ENCODE data around the gene RBBP5. TPM values are rescaled to one million over a fixed set of nuclear protein-coding genes. Genes with fewer than 3 reads are reported as not detected.

The RBBP5 gene
- total RNA-seq, 2 experiments from 2014 or later: 18.8 to 21.6 TPM

DNA sequence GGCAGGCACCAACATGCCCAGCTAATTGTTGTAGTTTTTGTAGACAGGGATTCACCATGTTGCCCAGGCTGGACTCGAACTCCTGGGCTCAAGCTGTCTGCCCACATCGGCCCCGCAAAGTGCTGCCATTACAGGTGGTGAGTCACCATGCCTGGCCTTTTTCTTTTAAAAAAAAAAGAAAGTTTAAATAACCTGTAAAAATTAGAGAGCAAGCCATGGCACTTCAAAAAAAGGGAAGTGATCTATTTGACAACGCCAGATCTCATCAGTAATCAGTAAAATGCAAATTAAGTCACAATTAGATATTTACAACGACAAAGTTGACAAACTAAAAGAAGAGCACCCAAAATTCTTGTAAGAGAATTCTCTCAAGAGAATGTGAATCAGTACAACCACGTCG, 2.9 kb upstream of the RBBP5 start:
- H3K27me3 Mint-ChIP-seq: no peaks in the 10 kb centered on the region
- no peak overlapping the region for H3K27ac Mint-ChIP-seq
- intact Hi-C loops (cut with micrococcal nuclease): loop anchor here (10.0 kb wide), 1 partner anchor 130 kb away; no protein-coding TSS in a partner anchor
- no peak for DNase-seq
- POLR2A ChIA-PET: interaction anchor here (0.6 kb wide), 1 partner anchor 103 kb away, joined by 3 read pairs; no protein-coding TSS in a partner anchor
- ATAC-seq: no peak
- no peak overlapping the region for H3K4me3 Mint-ChIP-seq
- no peaks in the 10 kb centered on the region for H3K36me3 Mint-ChIP-seq (ENCODE audit: low read depth)
- H3K9me3 Mint-ChIP-seq: no peaks in the 10 kb centered on the region
- H3K4me1 Mint-ChIP-seq (ENCODE audit: low read depth): peaks cover 16% of the 10 kb centered on the region
- CTCF ChIA-PET: interaction anchor here (1.0 to 6.4 kb wide), 2 partner anchors 16 to 105 kb away, joined by 3 to 46 read pairs; no protein-coding TSS in a partner anchor
- TF ChIP-seq, protein P1, sequence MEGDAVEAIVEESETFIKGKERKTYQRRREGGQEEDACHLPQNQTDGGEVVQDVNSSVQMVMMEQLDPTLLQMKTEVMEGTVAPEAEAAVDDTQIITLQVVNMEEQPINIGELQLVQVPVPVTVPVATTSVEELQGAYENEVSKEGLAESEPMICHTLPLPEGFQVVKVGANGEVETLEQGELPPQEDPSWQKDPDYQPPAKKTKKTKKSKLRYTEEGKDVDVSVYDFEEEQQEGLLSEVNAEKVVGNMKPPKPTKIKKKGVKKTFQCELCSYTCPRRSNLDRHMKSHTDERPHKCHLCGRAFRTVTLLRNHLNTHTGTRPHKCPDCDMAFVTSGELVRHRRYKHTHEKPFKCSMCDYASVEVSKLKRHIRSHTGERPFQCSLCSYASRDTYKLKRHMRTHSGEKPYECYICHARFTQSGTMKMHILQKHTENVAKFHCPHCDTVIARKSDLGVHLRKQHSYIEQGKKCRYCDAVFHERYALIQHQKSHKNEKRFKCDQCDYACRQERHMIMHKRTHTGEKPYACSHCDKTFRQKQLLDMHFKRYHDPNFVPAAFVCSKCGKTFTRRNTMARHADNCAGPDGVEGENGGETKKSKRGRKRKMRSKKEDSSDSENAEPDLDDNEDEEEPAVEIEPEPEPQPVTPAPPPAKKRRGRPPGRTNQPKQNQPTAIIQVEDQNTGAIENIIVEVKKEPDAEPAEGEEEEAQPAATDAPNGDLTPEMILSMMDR (IDR thresholded peaks at IDR 0.05): no peak

GRCh38 chr1:205122489-205122882, 708 bp upstream of the RBBP5 start:
- H3K27ac Mint-ChIP-seq: peak overlapping the region; percentile 97
- peaks cover 27% of the 10 kb centered on the region for H3K4me1 Mint-ChIP-seq (ENCODE audit: low read depth)
- no peaks in the 10 kb centered on the region for H3K27me3 Mint-ChIP-seq
- DNase-seq: no peak
- no peaks in the 10 kb centered on the region for H3K9me3 Mint-ChIP-seq
- H3K36me3 Mint-ChIP-seq (ENCODE audit: low read depth): peaks cover 4% of the 10 kb centered on the region
- H3K4me3 Mint-ChIP-seq: peak overlapping the region; percentile 95
- intact Hi-C loops (cut with micrococcal nuclease): loop anchor here (10.0 kb wide), 1 partner anchor 132 kb away; no protein-coding TSS in a partner anchor
- no peak for ATAC-seq
- TF ChIP-seq, protein P1 (IDR thresholded peaks at IDR 0.05): no peak
- CTCF ChIA-PET: interaction anchor here (0.6 to 6.4 kb wide), 11 partner anchors 14 to 316 kb away, joined by 3 to 46 read pairs (median 3); no protein-coding TSS in a partner anchor
- POLR2A ChIA-PET: interaction anchor here (0.8 to 2.4 kb wide), 5 partner anchors 12 to 124 kb away, joined by 3 to 6 read pairs (median 3); no protein-coding TSS in a partner anchor

DNA sequence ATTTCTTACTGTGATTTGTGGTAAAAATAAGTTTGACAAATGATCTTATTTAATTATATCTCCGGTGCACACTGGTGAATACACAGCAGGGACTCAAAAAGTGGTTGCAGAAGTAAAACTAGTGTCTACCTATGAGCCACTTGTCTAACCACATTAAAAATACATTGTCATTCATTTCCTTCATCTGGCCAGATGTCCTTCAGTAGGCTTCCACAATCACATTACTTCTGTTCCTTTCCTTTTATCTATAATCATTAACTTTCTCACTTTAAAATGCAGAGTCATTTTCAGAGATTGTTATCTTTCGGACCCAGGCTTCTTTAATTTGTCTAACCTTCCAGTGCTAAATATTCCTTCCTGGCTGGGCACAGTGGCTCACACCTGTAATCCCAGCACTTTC, 3.0 kb downstream of the RBBP5 start:
- intact Hi-C loops (cut with micrococcal nuclease): no loop called here
- TF ChIP-seq, protein P1 (IDR thresholded peaks at IDR 0.05): no peak
- Mint-ChIP-seq H3K36me3 (ENCODE audit: low read depth) (peaks cover 5% of the 10 kb centered on the region), H3K4me1 (ENCODE audit: low read depth) (peaks cover 36% of the 10 kb centered on the region), H3K4me3 (no peak overlapping the region), H3K27ac (peak overlapping the region; percentile 7), H3K9me3 (no peaks in the 10 kb centered on the region), H3K27me3 (no peaks in the 10 kb centered on the region)
- ATAC-seq (no peak), DNase-seq (no peak)
- ChIA-PET POLR2A (interaction anchor here (1.4 kb wide), 1 partner anchor 80 kb away, joined by 3 read pairs; no protein-coding TSS in a partner anchor), CTCF (interaction anchor here (3.4 kb wide), 1 partner anchor 136 kb away, joined by 33 read pairs; no protein-coding TSS in a partner anchor)

- Mint-ChIP-seq H3K27me3 (no peaks in the 10 kb centered on the region), H3K9me3 (no peaks in the 10 kb centered on the region), H3K4me1 (ENCODE audit: low read depth) (peaks cover 14% of the 10 kb centered on the region), H3K36me3 (ENCODE audit: low read depth) (peaks cover 23% of the 10 kb centered on the region), H3K4me3 (no peak overlapping the region), H3K27ac (no peak overlapping the region)
- ChIA-PET POLR2A (interaction anchor here (5.6 kb wide), 1 partner anchor 10 kb away, joined by 23 read pairs; the partner anchor contains the start of gene RBBP5), CTCF (interaction anchor here (5.0 kb wide), 1 partner anchor 30 kb away, joined by 16 read pairs; no protein-coding TSS in a partner anchor)
- ATAC-seq: no peak
- intact Hi-C loops (cut with micrococcal nuclease): no loop called here
- no peak for DNase-seq
- TF ChIP-seq, protein P1 (IDR thresholded peaks at IDR 0.05): no peak
Measured at GRCh38 chr1:205111354-205111753, 10.4 kb downstream of the RBBP5 start.

- no peak for ATAC-seq
- Mint-ChIP-seq H3K4me3 (no peak overlapping the region), H3K4me1 (ENCODE audit: low read depth) (peaks cover 9% of the 10 kb centered on the region), H3K27me3 (no peaks in the 10 kb centered on the region), H3K27ac (no peak overlapping the region), H3K36me3 (ENCODE audit: low read depth) (peaks cover 33% of the 10 kb centered on the region), H3K9me3 (no peaks in the 10 kb centered on the region)
- intact Hi-C loops (cut with micrococcal nuclease): no loop called here
- CTCF ChIA-PET: interaction anchor here (0.5 to 2.4 kb wide), 8 partner anchors 10 to 605 kb away, joined by 3 to 11 read pairs (median 4); no protein-coding TSS in a partner anchor
- DNase-seq: no peak
- TF ChIP-seq, protein P1 (IDR thresholded peaks at IDR 0.05): no peak
- POLR2A ChIA-PET: interaction anchor here (0.6 to 5.6 kb wide), 4 partner anchors 11 to 1151 kb away, joined by 3 to 23 read pairs (median 4); partner anchors contain the start of gene RBBP5
Measured at GRCh38 chr1:205109711-205110110, 12.1 kb downstream of the RBBP5 start.
